HepG2 (cell line): Measurements from ENCODE around the gene FN1.

Experiments used
- ESRRA ChIP-seq: sonication (generic); formaldehyde crosslinking; IDR thresholded peaks from 2 replicates; pipeline ENCODE4 v1.5.1; 2020; ENCODE audit warnings: mild to moderate bottlenecking, low read depth, missing genetic modification reagents
- FOXO4 ChIP-seq: sonication (generic); formaldehyde crosslinking; conservative IDR thresholded peaks from 2 replicates; pipeline ENCODE4 v1.8.1; 2023; ENCODE audit warnings: missing genetic modification reagents
- GZF1 ChIP-seq: sonication (generic); formaldehyde crosslinking; IDR thresholded peaks from 2 replicates; pipeline ENCODE4 v1.5.1; 2020; ENCODE audit warnings: mild to moderate bottlenecking, missing genetic modification reagents
- MAFG ChIP-seq: sonication (generic); formaldehyde crosslinking; IDR thresholded peaks from 2 replicates; pipeline ENCODE4 v1.5.1; 2020; ENCODE audit warnings: mild to moderate bottlenecking, missing genetic modification reagents
- ZNF335 ChIP-seq: sonication (generic); formaldehyde crosslinking; IDR thresholded peaks from 2 replicates; pipeline ENCODE4 v1.4.0; 2020; ENCODE audit warnings: missing genetic modification reagents
- ZNF878 ChIP-seq: sonication (generic); formaldehyde crosslinking; IDR thresholded peaks from 2 replicates; pipeline ENCODE4 v1.8.1; 2023; ENCODE audit warnings: mild to moderate bottlenecking, missing genetic modification reagents, moderate library complexity
- TF ChIP-seq, protein P1 (sequence below): sonication (generic); formaldehyde crosslinking; IDR thresholded peaks from 2 replicates; pipeline ENCODE4 v1.5.0; 2020; ENCODE audit warnings: mild to moderate bottlenecking, missing genetic modification reagents, moderate library complexity

GRCh38 chr2:215465256-215465655 is 29.4 kb upstream of the FN1 start:
- TF ChIP-seq, protein P1, sequence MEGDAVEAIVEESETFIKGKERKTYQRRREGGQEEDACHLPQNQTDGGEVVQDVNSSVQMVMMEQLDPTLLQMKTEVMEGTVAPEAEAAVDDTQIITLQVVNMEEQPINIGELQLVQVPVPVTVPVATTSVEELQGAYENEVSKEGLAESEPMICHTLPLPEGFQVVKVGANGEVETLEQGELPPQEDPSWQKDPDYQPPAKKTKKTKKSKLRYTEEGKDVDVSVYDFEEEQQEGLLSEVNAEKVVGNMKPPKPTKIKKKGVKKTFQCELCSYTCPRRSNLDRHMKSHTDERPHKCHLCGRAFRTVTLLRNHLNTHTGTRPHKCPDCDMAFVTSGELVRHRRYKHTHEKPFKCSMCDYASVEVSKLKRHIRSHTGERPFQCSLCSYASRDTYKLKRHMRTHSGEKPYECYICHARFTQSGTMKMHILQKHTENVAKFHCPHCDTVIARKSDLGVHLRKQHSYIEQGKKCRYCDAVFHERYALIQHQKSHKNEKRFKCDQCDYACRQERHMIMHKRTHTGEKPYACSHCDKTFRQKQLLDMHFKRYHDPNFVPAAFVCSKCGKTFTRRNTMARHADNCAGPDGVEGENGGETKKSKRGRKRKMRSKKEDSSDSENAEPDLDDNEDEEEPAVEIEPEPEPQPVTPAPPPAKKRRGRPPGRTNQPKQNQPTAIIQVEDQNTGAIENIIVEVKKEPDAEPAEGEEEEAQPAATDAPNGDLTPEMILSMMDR (CRISPR knock-in tag), result no peak
- TF ChIP-seq MAFG (CRISPR knock-in tag) (no peak), GZF1 (CRISPR knock-in tag) (no peak), ZNF878 (CRISPR knock-in tag) (no peak), ZNF335 (no peak), FOXO4 (CRISPR knock-in tag) (no peak), ESRRA (CRISPR knock-in tag) (no peak)
